ENCODE data around the gene SPAG16. TPM values are rescaled to one million over a fixed set of nuclear protein-coding genes. Genes with fewer than 3 reads are reported as not detected.

Gene SPAG16
- total RNA-seq, 4 donors from 2014 or later: 5.0 to 73.8 (median 21.6) TPM

DNA sequence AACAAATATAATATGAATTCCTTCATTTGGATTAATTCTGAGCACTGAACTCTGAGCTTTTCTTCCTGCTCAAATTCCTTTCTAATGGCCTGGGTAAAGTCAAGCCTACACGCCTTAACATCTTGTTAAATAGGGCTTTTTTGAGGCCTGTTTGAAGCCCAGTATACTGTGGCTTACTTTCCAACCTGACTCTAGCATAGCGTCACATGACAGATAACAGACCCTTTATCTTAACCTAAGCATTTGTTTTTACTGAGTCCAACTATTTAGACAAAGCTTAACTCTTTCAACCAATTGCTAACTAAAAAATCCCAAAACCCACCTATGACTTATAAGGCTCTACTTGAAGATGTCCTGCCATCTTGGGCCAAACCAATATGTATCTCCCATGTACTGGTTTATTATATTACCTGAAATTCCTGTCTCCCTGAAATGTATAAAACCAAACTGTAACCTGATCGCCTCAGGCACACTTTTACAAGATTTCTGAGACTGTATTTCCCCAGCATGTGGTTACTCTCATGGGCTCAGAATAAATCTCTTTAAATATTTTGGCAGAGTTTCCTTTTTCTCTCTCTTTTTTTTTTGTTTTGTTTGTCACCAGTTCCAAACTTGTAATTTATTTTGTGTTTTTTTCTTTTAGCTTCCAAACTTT is 855.5 kb downstream of the SPAG16 start:
- no peak overlapping the region for H3K27ac ChIP-seq
- TF ChIP-seq POLR2A (IDR thresholded peaks at IDR 0.05): no peak
- TF ChIP-seq, protein P1, sequence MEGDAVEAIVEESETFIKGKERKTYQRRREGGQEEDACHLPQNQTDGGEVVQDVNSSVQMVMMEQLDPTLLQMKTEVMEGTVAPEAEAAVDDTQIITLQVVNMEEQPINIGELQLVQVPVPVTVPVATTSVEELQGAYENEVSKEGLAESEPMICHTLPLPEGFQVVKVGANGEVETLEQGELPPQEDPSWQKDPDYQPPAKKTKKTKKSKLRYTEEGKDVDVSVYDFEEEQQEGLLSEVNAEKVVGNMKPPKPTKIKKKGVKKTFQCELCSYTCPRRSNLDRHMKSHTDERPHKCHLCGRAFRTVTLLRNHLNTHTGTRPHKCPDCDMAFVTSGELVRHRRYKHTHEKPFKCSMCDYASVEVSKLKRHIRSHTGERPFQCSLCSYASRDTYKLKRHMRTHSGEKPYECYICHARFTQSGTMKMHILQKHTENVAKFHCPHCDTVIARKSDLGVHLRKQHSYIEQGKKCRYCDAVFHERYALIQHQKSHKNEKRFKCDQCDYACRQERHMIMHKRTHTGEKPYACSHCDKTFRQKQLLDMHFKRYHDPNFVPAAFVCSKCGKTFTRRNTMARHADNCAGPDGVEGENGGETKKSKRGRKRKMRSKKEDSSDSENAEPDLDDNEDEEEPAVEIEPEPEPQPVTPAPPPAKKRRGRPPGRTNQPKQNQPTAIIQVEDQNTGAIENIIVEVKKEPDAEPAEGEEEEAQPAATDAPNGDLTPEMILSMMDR (IDR thresholded peaks at IDR 0.05): no peak
- DNase-seq: no peak
- no peaks in the 10 kb centered on the region for H3K4me1 ChIP-seq
- intact Hi-C loops (cut with DNase I; ENCODE audit: low total_unique reads): no loop called here
- no peaks in the 10 kb centered on the region for H3K27me3 ChIP-seq
- H3K9me3 ChIP-seq: no peaks in the 10 kb centered on the region
- H3K4me3 ChIP-seq: no peak overlapping the region
- no peaks in the 10 kb centered on the region for H3K36me3 ChIP-seq

DNA sequence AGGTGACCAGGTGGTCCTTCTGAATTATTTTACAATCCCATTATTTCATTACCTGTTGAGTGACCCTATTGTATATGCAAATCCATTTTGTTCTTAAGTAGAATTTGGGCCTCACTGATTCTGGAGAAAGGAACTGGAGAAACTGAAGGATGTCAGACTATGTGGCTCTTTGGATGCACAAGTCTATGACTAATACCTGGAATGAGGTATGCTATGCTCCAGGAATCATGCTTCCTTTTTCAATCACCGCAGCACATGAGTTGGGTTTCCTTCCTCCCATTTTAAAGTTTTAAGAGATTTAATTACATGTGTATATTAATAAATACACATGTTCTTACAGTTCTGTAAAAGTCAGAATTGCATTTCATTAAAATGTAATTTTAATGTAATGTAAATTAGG is 872.7 kb downstream of the SPAG16 start:
- H3K27ac ChIP-seq: no peak overlapping the region
- TF ChIP-seq POLR2A (IDR thresholded peaks at IDR 0.05): no peak
- TF ChIP-seq, protein P1 (IDR thresholded peaks at IDR 0.05): no peak
- intact Hi-C loops (cut with DNase I; ENCODE audit: low total_unique reads): no loop called here

DNA sequence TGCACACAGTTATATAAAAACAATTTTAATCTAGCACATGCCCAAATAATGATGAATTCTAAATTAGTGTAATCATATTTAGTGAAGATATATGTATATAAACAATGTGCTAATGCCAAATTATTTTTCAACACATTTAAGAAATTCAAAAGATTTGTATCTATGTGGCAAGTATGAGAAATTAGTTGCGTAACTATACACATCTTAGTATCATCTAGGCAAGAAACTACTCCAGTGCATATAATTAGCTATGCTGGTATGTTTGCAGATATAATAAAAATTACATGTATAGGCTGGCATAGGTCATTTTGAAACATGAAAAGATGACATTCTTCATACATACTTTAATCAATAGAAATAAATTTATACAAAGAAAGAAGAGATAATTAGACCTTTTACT is 874.6 kb downstream of the SPAG16 start:
- Histone ChIP-seq H3K9me3 (no peaks in the 10 kb centered on the region), H3K27ac (no peak overlapping the region), H3K27me3 (no peaks in the 10 kb centered on the region), H3K4me3 (no peak overlapping the region), H3K4me1 (no peaks in the 10 kb centered on the region), H3K36me3 (no peaks in the 10 kb centered on the region)
- intact Hi-C loops (cut with DNase I; ENCODE audit: low total_unique reads): no loop called here
- TF ChIP-seq, protein P1 (IDR thresholded peaks at IDR 0.05): no peak
- no peak for TF ChIP-seq POLR2A (IDR thresholded peaks at IDR 0.05)
- no peak for DNase-seq

More for the DNA sequence above, 872.7 kb downstream of the SPAG16 start:
- H3K4me1 ChIP-seq: no peaks in the 10 kb centered on the region
- DNase-seq: no peak
- no peaks in the 10 kb centered on the region for H3K27me3 ChIP-seq
- no peaks in the 10 kb centered on the region for H3K36me3 ChIP-seq
- H3K9me3 ChIP-seq: no peaks in the 10 kb centered on the region
- H3K4me3 ChIP-seq: no peak overlapping the region

DNA sequence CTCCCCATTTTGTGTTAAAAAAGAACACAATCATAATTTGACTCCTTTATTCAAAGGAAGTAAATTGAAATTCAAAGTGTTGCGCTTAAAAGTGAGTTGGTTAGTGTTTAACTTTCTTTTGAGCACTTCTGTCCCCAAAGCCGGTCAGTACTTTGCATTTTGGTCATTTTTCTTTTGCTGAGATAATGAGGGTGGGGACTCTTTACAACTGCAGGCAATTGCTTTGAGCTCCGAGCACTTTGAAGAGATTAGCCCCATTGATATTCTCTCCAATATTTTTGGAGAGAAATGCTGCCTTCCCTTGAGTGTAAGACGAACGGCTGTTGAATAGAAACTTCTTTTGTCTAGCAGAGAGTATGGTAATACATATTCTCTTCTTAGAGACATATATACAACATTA is 885.0 kb downstream of the SPAG16 start:
- Histone ChIP-seq H3K36me3 (no peaks in the 10 kb centered on the region), H3K27me3 (no peaks in the 10 kb centered on the region), H3K9me3 (no peaks in the 10 kb centered on the region), H3K4me1 (no peaks in the 10 kb centered on the region), H3K27ac (no peak overlapping the region), H3K4me3 (no peak overlapping the region)
- intact Hi-C loops (cut with DNase I; ENCODE audit: low total_unique reads): no loop called here
- TF ChIP-seq, protein P1 (IDR thresholded peaks at IDR 0.05): no peak
- no peak for TF ChIP-seq POLR2A (IDR thresholded peaks at IDR 0.05)
- no peak for DNase-seq

DNA sequence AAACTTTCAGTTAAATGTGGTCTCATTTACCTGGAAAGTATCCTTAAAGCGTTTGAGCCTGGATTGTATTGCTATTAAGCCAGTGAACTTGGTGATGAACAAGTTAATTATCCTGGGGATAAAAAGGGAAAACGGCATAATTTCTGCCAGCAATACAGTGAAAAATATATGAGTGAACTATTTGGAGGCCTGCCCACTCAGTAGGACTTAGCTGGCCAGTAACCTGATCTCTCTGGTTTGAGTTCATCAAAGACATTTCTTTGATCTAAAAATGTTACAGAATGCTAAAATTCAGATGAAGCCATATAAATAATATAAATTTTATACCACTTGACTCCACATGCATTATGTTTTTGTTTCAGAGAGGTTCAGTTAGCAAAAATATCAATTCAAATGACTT is 885.5 kb downstream of the SPAG16 start:
- Histone ChIP-seq H3K36me3 (no peaks in the 10 kb centered on the region), H3K4me1 (no peaks in the 10 kb centered on the region), H3K9me3 (no peaks in the 10 kb centered on the region), H3K27me3 (no peaks in the 10 kb centered on the region), H3K27ac (no peak overlapping the region), H3K4me3 (no peak overlapping the region)
- TF ChIP-seq, protein P1 (IDR thresholded peaks at IDR 0.05): no peak
- no peak for TF ChIP-seq POLR2A (IDR thresholded peaks at IDR 0.05)
- DNase-seq: no peak
- intact Hi-C loops (cut with DNase I; ENCODE audit: low total_unique reads): no loop called here
